ENCODE data around the gene ELFN1. TPM values are rescaled to one million over a fixed set of nuclear protein-coding genes. Genes with fewer than 3 reads are reported as not detected.

ELFN1 gene
- total and polyA plus RNA-seq, 2 donors (not counting 3 experiments of a cell fraction or from before 2014, with no cell fraction given): 0.37 to 1.0 TPM

DNA sequence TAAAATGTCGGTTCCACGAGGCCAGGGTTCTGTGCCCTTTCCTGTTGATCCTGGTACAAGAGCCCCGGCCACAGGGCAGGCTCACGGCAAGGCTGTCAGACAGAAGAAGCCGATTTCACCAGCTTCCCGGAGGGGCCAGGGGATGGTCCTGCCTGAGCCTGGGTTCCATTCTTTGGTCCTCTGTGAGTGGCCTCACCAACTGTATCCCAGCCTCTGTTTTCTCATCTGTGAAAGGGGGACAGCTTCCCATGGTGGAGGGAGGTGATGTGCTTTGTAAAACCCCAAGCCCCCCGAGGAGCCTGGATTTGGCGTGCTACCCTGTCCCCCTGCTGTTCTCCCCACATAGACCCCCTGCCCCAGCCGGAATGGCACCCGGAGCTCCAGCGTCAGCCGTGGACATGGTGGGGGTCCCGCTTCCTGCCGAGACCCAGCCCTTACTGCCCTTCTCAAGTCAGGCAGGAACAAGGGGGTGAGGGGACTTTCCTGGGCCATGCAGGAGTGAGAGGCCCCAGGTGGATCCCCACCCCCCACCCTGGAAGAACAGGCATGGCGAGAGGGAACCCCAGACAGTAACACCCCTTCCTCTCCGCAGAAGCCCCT, 28.3 kb upstream of the ELFN1 start:
- no peaks in the 10 kb centered on the region for H3K27me3 ChIP-seq (ENCODE audit: control insufficient read depth in 2 of 2, insufficient read depth in 2 of 2, low read length in 2 of 2)
- no peak overlapping the region for H3K27ac ChIP-seq (ENCODE audit: insufficient read depth, low read depth, low read length)
- no peak overlapping the region for H2AFZ ChIP-seq (ENCODE audit: low read depth, low read length)
- no peaks in the 10 kb centered on the region for H3K9me3 ChIP-seq (replicated peaks; ENCODE audit: control insufficient read depth, insufficient read depth, low read length)
- CTCF ChIA-PET: no interaction called here
- DNase-seq (ENCODE audit: low read depth, low spot score): no peak
- no peak overlapping the region for H3K4me3 ChIP-seq (replicated peaks in 1 of 3; ENCODE audit: insufficient read depth in 1 of 3, low read depth in 1 of 3, low read length in 3 of 3)
- dilution Hi-C loops (cut with MboI; ENCODE audit: extremely low pct_ligation_motif_present, low sequenced_read_pairs): no loop called here
- H3K4me2 ChIP-seq (ENCODE audit: insufficient read depth, low read length): no peak overlapping the region
- POLR2A ChIA-PET: no interaction called here
- H3K36me3 ChIP-seq (ENCODE audit: control insufficient read depth in 2 of 2, extremely low read depth in 1 of 2, insufficient read depth in 2 of 2, low read length in 2 of 2): no peaks in the 10 kb centered on the region
- no peak for FAIRE-seq
- no peaks in the 10 kb centered on the region for H4K20me1 ChIP-seq (replicated peaks; ENCODE audit: control insufficient read depth, extremely low read depth, insufficient read depth, low read length)
- no peaks in the 10 kb centered on the region for H3K9me1 ChIP-seq (replicated peaks; ENCODE audit: control insufficient read depth, extremely low read depth, insufficient read depth, low read length)
- no peaks in the 10 kb centered on the region for H3K4me1 ChIP-seq (ENCODE audit: control insufficient read depth, extremely low read depth, insufficient read depth, low read length)
- no peaks in the 10 kb centered on the region for H3K79me2 ChIP-seq (ENCODE audit: control insufficient read depth, insufficient read depth, low read length)
- H3K9ac ChIP-seq (replicated peaks; ENCODE audit: extremely low read depth, insufficient read depth, low read length): no peak overlapping the region
- intact Hi-C loops (cut with micrococcal nuclease): no loop called here
- TF ChIP-seq, protein P1, sequence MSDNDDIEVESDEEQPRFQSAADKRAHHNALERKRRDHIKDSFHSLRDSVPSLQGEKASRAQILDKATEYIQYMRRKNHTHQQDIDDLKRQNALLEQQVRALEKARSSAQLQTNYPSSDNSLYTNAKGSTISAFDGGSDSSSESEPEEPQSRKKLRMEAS (IDR thresholded peaks at IDR 0.05; ENCODE audit: insufficient read depth, insufficient read length): no peak
- TF ChIP-seq POLR2AphosphoS5 (IDR thresholded peaks at IDR 0.05; ENCODE audit: insufficient read depth, low read depth, low read length) (no peak), MYC (IDR thresholded peaks at IDR 0.05; ENCODE audit: low read depth, low read length) (no peak), POLR2A (IDR thresholded peaks at IDR 0.05; ENCODE audit: low read depth, low read length) (no peak), JUN (IDR thresholded peaks at IDR 0.05; ENCODE audit: borderline replicate concordance, insufficient read depth, insufficient read length, low read depth) (no peak), FOS (IDR thresholded peaks at IDR 0.05; ENCODE audit: borderline replicate concordance, insufficient read depth, low read length) (no peak), GATA2 (IDR thresholded peaks at IDR 0.05; ENCODE audit: insufficient read depth, insufficient read length, low read depth, low read length) (no peak), EZH2 (IDR thresholded peaks at IDR 0.05; ENCODE audit: borderline replicate concordance, low read depth, low read length, severe bottlenecking) (no peak)
- TF ChIP-seq, protein P2, sequence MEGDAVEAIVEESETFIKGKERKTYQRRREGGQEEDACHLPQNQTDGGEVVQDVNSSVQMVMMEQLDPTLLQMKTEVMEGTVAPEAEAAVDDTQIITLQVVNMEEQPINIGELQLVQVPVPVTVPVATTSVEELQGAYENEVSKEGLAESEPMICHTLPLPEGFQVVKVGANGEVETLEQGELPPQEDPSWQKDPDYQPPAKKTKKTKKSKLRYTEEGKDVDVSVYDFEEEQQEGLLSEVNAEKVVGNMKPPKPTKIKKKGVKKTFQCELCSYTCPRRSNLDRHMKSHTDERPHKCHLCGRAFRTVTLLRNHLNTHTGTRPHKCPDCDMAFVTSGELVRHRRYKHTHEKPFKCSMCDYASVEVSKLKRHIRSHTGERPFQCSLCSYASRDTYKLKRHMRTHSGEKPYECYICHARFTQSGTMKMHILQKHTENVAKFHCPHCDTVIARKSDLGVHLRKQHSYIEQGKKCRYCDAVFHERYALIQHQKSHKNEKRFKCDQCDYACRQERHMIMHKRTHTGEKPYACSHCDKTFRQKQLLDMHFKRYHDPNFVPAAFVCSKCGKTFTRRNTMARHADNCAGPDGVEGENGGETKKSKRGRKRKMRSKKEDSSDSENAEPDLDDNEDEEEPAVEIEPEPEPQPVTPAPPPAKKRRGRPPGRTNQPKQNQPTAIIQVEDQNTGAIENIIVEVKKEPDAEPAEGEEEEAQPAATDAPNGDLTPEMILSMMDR (IDR thresholded peaks at IDR 0.05; ENCODE audit: extremely low read depth in 1 of 2, insufficient read depth in 1 of 2, low read depth in 1 of 2, low read length in 2 of 2): no peak
- no TSS peak for BruUV-seq (replicated peaks)

Data from endothelial cell of umbilical vein (primary cell).